ENCODE data around the gene RNF5.
A peak's percentile ranks its signal among the peaks of the same experiment; 100 is the strongest.

Gene RNF5

GRCh38 chr6:32194388-32194787, 16.2 kb downstream of the RNF5 start:
- H3K9ac ChIP-seq: peak overlapping the region in 9 of 11 experiments; percentile 2 to 97 (median 86); a peak in 12 of 22 replicates
- H3K27ac ChIP-seq: peak overlapping the region in 10 of 11 experiments; percentile 2 to 99 (median 97); a peak in 19 of 22 replicates
- no peaks in the 10 kb centered on the region for H3K27me3 ChIP-seq
- no peak for TF ChIP-seq Cebpa-rat (IDR thresholded peaks at IDR 0.05)
- no peaks in the 10 kb centered on the region for H3K9me3 ChIP-seq (replicated peaks in 1 of 11)
- H3K4me2 ChIP-seq: peak overlapping the region; percentile 95 to 100 (median 100)
- no peaks in the 10 kb centered on the region for H4K20me1 ChIP-seq
- 0 out of 22 replicates have a peak, but pooled peaks cover 0 to 3% (median 0%) of the 10 kb centered on the region in 11 experiments for H3K36me3 ChIP-seq
- peak overlapping the region in 4 of 10 experiments; percentile 56 to 87 (median 78); a peak in 5 of 20 replicates for H3K4me3 ChIP-seq
- H3K4me1 ChIP-seq: peaks cover 42 to 64% (median 55%) of the 10 kb centered on the region in 10 experiments

- Histone ChIP-seq H3K27me3 (no peaks in the 10 kb centered on the region), H3K4me1 (peaks cover 42 to 64% (median 55%) of the 10 kb centered on the region in 10 experiments), H4K20me1 (no peaks in the 10 kb centered on the region), H3K9me3 (replicated peaks in 1 of 11) (no peaks in the 10 kb centered on the region), H3K36me3 (0 out of 22 replicates have a peak, but pooled peaks cover 0 to 3% (median 0%) of the 10 kb centered on the region in 11 experiments), H3K4me3 (peak overlapping the region; percentile 49 to 87 (median 59)), H3K27ac (peak overlapping the region; percentile 42 to 99 (median 97); a peak in 20 of 22 replicates), H3K9ac (peak overlapping the region; percentile 63 to 97 (median 81)), H3K4me2 (peak overlapping the region; percentile 95 to 100 (median 100))
- no peak for TF ChIP-seq Cebpa-rat (IDR thresholded peaks at IDR 0.05)
These were observed 16.8 kb downstream of the RNF5 start for GRCh38 chr6:32194825-32195651.

GRCh38 chr6:32195652-32195901, 17.4 kb downstream of the RNF5 start:
- Histone ChIP-seq H4K20me1 (no peaks in the 10 kb centered on the region), H3K9ac (peak overlapping the region in 10 of 11 experiments; percentile 87 to 97 (median 92); a peak in 19 of 22 replicates), H3K4me2 (peak overlapping the region in 7 of 11 experiments; percentile 96 to 100 (median 100); a peak in 10 of 22 replicates), H3K4me3 (peak overlapping the region; percentile 69 to 87 (median 78); a peak in 19 of 20 replicates), H3K27me3 (no peaks in the 10 kb centered on the region), H3K9me3 (replicated peaks in 1 of 11) (no peaks in the 10 kb centered on the region), H3K36me3 (0 out of 22 replicates have a peak, but pooled peaks cover 0 to 3% (median 0%) of the 10 kb centered on the region in 11 experiments), H3K4me1 (peaks cover 42 to 60% (median 55%) of the 10 kb centered on the region in 10 experiments), H3K27ac (peak overlapping the region in 10 of 11 experiments; percentile 91 to 99 (median 97); a peak in 19 of 22 replicates)
- no peak for TF ChIP-seq Cebpa-rat (IDR thresholded peaks at IDR 0.05)

DNA sequence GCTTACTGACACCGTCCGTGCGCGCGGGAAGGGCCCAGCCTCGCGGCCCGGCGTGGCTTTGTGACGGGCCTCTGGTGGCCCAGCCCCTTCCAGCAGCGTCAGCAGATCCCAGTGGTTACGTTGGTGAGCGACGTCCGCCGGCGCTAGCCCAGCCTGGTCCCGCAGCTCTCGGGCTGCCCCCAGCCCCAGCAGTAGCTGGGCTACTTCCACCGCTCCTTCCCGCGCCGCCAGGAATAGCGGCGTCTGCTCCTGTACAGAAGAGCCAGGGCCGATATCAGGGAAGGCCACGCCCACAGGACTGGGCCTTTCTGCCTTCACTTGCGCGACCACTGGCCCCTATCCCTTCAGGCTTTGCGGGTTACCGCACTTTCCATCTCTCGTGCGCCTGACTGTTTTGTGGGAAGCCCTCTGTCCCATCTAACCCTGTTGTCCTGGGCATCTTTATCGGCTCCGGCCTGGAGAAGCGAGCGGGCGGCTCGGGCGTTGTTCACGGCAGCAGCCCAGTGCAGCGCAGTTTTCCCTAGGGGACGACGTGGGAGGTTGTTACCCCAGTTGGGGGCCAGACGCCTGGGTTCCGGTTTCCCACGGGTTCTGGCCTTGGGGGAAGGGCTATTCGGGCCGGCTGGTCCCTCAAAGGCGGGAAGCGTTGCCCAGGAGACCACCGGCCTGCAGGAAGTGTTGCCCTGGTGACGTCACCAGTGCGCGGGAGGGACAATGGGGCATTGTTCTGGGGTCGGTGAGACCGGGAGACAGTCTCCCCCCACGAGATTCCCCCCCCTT, 17.9 kb downstream of the RNF5 start:
- peak overlapping the region; percentile 91 to 99 (median 97) for H3K27ac ChIP-seq
- H3K27me3 ChIP-seq: no peaks in the 10 kb centered on the region
- H3K36me3 ChIP-seq: 0 out of 22 replicates have a peak, but pooled peaks cover 0 to 3% (median 0%) of the 10 kb centered on the region in 11 experiments
- H3K9ac ChIP-seq: peak overlapping the region; percentile 87 to 97 (median 92)
- peaks cover 42 to 55% (median 52%) of the 10 kb centered on the region in 10 experiments for H3K4me1 ChIP-seq
- no peaks in the 10 kb centered on the region for H3K9me3 ChIP-seq (replicated peaks in 1 of 11)
- peak overlapping the region; percentile 80 to 99 (median 95) for H3K4me2 ChIP-seq
- peak overlapping the region; percentile 69 to 87 (median 78) for H3K4me3 ChIP-seq
- no peak for TF ChIP-seq Cebpa-rat (IDR thresholded peaks at IDR 0.05)
- H4K20me1 ChIP-seq: no peaks in the 10 kb centered on the region

GRCh38 chr6:32196682-32197616, 18.7 kb downstream of the RNF5 start:
- no peaks in the 10 kb centered on the region for H4K20me1 ChIP-seq
- H3K27me3 ChIP-seq: no peaks in the 10 kb centered on the region
- H3K4me3 ChIP-seq: peak overlapping the region; percentile 69 to 87 (median 78)
- H3K36me3 ChIP-seq: no peaks in the 10 kb centered on the region
- peak overlapping the region; percentile 80 to 99 (median 95) for H3K4me2 ChIP-seq
- H3K4me1 ChIP-seq: peaks cover 41 to 47% (median 45%) of the 10 kb centered on the region in 10 experiments
- H3K9ac ChIP-seq: peak overlapping the region; percentile 87 to 97 (median 92)
- no peak for TF ChIP-seq Cebpa-rat (IDR thresholded peaks at IDR 0.05)
- H3K9me3 ChIP-seq (replicated peaks in 1 of 11): no peaks in the 10 kb centered on the region
- peak overlapping the region; percentile 91 to 99 (median 97) for H3K27ac ChIP-seq

DNA sequence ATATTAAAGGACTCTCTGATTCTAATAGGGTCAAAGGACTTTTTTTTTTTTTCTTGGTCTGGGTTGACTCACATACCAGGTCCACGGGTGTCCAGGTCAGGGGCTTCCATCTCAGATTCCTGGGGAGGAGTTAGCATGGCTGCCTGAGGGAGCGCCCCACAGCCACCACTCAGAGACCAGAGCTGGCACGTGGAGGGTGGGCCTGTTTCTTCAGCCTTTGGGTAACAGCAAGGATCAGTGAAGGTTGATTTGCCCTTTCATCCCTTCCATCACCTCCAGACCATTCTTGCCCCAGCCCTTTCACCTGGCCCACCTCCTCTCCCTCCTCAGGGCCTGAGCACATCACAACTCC, 20.1 kb downstream of the RNF5 start:
- no peak overlapping the region for H3K4me2 ChIP-seq
- peaks cover 33 to 41% (median 37%) of the 10 kb centered on the region in 10 experiments for H3K4me1 ChIP-seq
- H3K9ac ChIP-seq: no peak overlapping the region
- no peaks in the 10 kb centered on the region for H3K9me3 ChIP-seq (replicated peaks in 1 of 11)
- H3K27ac ChIP-seq: no peak overlapping the region
- no peaks in the 10 kb centered on the region for H4K20me1 ChIP-seq
- H3K27me3 ChIP-seq: no peaks in the 10 kb centered on the region
- no peak overlapping the region for H3K4me3 ChIP-seq
- no peaks in the 10 kb centered on the region for H3K36me3 ChIP-seq
- TF ChIP-seq Cebpa-rat (IDR thresholded peaks at IDR 0.05): no peak

DNA sequence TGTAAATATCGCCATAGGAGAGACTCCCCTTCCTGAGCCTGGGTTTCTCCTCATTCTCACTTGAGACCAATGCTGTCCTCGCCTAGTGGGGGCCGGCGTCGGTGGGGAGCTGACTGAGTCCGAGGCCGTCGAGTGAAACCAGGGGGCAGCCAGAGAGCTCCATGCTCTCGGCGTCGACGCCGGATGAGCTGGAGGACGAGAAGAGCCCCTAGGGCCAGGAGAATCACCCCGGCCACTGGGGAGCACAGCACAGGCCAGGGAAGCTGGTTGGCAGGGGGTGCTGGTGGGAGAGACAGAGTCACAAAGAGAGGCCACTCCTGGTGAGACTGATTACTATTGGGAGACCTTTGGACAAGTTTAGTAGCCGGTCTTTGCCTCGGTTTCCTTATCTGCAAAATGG, 20.7 kb downstream of the RNF5 start:
- no peak overlapping the region for H3K27ac ChIP-seq
- H3K9me3 ChIP-seq (replicated peaks in 1 of 11): no peaks in the 10 kb centered on the region
- no peak overlapping the region for H3K4me2 ChIP-seq
- H3K27me3 ChIP-seq: no peaks in the 10 kb centered on the region
- H3K4me3 ChIP-seq: no peak overlapping the region
- H3K4me1 ChIP-seq: peaks cover 27 to 36% (median 31%) of the 10 kb centered on the region in 10 experiments
- no peaks in the 10 kb centered on the region for H3K36me3 ChIP-seq
- H4K20me1 ChIP-seq: no peaks in the 10 kb centered on the region
- no peak for TF ChIP-seq Cebpa-rat (IDR thresholded peaks at IDR 0.05)
- no peak overlapping the region for H3K9ac ChIP-seq

GRCh38 chr6:32200711-32201475, 22.7 kb downstream of the RNF5 start:
- Histone ChIP-seq H3K4me2 (no peak overlapping the region), H3K27ac (no peak overlapping the region), H3K4me1 (peaks cover 13 to 21% (median 19%) of the 10 kb centered on the region in 10 experiments), H3K9ac (no peak overlapping the region), H3K36me3 (no peaks in the 10 kb centered on the region), H3K27me3 (no peaks in the 10 kb centered on the region), H3K9me3 (replicated peaks in 1 of 11) (no peaks in the 10 kb centered on the region), H3K4me3 (no peak overlapping the region), H4K20me1 (no peaks in the 10 kb centered on the region)
- TF ChIP-seq Cebpa-rat (IDR thresholded peaks at IDR 0.05): no peak

Measured in BLaER1 treated with 17β-estradiol and CSF1 and Interleukin-3, amounts not matched to agents 10 nM and 100 nM (cell line).